ENCODE measurements around the gene MICAL3.
"Not testable (repeated sequence)": the region's sequence is repeated elsewhere in the genome, so short reads cannot be mapped to it uniquely, and the experiment has no call there.

Gene MICAL3

DNA sequence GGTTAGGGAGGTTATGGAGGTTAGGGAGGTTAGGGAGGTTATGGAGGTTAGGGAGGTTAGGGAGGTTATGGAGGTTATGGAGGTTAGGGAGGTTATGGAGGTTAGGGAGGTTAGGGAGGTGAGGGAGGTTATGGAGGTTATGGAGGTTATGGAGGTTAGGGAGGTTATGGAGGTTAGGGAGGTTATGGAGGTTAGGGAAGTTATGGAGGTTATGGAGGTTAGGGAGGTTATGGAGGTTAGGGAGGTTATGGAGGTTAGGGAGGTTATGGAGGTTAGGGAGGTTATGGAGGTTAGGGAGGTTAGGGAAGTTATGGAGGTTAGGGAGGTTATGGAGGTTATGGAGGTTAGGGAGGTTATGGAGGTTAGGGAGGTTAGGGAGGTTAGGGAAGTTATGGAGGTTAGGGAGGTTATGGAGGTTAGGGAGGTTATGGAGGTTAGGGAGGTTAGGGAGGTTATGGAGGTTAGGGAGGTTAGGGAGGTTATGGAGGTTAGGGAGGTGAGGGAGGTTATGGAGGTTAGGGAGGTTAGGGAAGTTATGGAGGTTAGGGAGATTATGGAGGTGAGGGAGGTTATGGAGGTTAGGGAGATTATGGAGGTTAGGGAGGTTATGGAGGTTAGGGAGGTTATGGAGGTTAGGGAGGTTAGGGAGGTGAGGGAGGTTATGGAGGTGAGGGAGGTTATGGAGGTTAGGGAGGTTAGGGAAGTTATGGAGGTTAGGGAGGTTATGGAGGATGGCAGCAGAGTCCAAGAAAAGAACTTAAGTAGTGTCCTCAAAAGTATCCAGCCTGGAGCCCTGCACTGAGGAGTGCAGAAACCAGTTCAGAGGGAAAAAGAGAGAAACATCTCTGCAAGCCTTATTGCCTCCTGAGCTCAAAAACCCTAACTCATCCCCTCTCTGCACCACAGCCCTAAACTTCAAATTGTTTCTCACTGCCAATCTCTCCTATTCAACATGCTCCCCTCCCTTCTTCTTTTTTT lies 147.2 kb downstream of the MICAL3 start:
- DNase-seq = not testable (repeated sequence)

DNA sequence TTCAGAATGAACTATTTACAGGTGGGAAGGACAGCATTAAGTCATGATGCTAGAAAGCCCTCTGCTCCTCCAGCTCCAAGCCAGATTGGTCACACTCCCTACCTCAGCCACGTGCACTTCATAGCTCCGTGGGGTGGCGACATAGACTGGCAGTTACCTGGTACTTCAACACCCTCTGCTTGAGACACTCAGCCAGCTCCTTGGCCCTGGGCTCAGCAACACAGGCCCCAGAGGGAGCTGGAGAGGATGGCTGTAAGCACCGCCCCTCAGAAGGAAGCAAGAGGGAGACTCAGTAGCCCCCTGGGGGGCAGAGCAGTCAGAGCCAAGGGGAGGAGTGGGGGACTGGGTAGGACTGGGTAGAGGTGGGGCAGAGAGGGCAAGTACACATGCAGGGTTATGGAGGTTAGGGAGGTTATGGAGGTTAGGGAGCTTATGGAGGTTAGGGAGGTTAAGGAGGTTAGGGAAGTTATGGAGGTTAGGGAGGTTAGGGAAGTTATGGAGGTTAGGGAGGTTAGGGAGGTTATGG lies 148.0 kb downstream of the MICAL3 start:
- DNase-seq = no peak

- DNase-seq = no peak
Measured at GRCh38 chr22:17875631-17876030, 148.7 kb downstream of the MICAL3 start.

DNA sequence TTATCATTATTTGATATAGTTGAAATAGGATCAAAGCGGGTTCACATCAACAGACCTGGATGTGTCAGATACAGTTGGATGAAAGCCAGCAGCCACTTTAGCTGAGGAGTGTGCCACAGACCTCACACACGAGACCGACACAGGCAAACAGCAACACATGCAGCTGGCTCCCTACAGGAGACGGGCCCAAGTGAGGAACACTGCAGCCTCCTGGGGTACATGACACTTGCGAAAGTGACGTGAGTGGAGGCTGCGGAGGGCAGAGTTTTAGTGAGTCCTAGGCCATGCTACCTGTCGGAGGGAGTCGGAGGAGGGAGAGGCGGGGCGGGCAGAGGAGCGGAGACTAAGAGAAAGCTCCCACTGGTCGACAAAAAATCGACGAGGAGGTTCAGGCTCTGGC lies 149.2 kb downstream of the MICAL3 start:
- DNase-seq = no peak

- DNase-seq = no peak
Measured at GRCh38 chr22:17874231-17874905, 150.0 kb downstream of the MICAL3 start.

DNA sequence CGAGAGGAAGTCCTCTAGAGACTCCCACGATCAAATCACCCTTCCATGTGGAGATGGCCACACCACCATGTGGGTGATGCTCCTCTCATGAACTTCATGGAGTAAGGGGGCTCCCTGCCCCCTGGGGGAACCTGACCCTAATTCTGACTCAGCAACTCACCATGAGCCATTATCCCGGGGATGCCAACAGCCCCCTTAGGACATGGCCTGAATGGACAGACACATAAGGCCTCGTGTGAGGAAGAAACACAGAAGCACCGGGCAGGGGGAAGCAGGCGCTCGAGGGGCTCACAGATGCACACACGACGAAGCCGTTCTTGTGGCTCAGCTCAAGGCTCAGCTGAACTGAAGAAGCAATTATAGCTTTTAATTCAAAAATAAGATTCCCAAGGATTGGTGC lies 150.6 kb downstream of the MICAL3 start:
- no peak for DNase-seq

- DNase-seq = no peak
Measured at GRCh38 chr22:17873116-17873515, 151.2 kb downstream of the MICAL3 start.

GRCh38 chr22:17872471-17872870 lies 151.9 kb downstream of the MICAL3 start:
- DNase-seq = no peak

DNA sequence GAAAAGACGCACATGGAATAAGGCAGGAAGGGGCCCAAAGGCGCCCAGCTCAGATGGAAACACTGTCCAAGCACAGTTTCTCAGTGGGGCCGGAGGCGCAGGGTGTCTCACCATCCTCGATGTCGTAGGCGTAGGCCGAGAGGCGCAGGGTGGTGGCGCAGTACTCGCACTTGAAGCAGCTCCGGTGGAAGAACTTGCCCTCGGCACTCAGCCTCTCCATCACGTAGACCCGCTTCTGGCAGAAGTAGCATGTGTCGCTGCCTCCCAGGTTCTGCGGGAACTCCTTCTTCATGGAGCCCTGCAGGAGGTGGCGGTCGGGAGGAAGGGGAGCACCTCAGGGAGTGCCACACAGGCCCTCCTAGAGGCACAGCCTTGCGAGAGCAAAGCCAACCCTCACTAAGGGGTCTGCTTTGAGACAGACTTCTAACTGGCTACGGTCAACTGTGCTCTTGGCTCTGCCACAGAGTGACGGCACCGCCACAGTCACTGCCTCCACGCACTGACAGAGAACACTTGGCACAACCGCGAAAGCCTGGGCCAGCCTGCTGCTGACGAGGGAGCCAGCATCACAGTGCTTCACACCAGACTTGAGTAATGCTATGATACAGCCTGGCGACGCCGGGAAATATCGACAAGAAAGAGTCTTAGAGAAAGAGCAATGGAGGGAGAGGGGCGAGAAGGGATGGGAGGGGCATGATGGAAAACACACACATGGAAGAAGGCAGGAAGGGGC lies 152.5 kb downstream of the MICAL3 start:
- DNase-seq = no peak

DNA sequence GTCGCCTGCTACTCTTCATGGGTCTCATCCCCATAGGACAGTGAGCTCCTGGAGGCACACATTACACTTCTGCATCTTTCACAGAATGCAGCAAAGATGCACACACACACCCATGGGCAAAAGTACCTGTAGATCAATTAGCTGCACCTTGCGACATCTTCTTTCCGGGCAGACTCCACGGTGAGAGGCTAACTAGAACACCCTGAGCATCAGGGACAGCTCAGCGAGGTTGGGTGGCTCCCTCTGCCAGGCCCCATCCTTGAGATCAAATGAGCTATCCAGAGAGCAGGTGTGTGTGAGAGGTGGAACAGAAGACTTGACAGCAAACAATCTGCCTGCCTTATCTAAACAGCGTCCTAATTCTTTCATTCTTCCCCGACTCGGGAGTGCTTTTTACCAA lies 154.0 kb downstream of the MICAL3 start:
- no peak for DNase-seq

- DNase-seq = no peak
Measured at GRCh38 chr22:17869285-17870096, 154.9 kb downstream of the MICAL3 start.

DNA sequence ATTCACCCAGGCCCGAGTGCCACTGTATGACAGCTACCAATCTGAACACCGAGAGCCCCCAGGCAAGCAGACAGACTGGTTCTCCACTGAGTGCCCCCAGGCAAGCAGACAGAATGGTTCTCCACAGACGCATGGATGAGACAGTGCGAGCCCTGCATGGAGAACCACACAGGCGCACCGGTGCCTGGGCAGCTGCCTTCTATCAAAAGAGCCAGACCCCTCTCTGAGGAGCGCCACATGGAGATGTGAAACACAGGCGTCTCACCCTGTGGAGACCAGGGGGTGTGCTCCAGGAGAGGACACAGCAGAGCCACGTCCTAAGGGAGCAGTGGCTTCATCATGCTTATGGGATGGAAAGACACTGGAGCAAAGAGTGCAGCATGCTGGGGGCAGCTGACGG lies 155.6 kb downstream of the MICAL3 start:
- no peak for DNase-seq

GRCh38 chr22:17867160-17867785 lies 157.1 kb downstream of the MICAL3 start:
- no peak for DNase-seq

DNA sequence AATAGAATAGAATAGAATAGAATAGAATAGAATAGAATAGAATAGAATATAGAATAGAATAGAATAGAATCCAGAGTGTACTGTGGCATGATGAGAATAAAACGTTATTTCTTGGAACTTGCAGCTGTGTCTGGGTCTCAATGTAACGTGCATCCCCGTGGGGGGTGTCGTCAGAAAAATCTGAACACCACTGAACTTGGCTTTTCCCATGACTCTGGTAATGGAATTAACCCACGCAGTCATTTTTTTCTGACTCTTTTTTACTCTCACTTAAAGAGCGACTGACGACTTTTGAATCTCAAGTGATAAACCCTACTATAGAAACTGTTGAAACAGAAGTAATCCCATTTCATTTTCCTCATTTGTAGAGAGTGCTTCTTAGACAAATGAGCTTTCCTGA lies 157.7 kb downstream of the MICAL3 start:
- DNase-seq = no peak

DNA sequence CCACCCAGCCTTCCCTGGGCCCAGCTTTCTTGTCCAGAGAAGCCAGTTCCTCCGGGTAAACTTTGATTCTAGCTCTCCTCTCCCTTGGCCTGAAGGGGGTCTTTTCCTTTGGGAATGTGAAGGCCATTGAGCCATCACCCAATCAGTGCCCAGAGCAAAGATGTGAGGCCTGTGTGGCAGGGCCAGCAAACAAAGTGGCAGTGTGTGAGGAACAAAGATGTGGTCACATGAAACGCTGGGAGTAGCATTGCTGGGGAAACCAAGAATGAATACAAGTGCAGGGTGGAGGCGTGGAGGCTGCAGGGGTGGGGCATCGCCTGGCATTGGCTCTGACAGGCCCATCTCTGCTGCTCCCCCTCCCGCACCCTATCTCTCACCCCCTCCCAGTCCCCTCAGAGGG lies 158.2 kb downstream of the MICAL3 start:
- DNase-seq = no peak

DNA sequence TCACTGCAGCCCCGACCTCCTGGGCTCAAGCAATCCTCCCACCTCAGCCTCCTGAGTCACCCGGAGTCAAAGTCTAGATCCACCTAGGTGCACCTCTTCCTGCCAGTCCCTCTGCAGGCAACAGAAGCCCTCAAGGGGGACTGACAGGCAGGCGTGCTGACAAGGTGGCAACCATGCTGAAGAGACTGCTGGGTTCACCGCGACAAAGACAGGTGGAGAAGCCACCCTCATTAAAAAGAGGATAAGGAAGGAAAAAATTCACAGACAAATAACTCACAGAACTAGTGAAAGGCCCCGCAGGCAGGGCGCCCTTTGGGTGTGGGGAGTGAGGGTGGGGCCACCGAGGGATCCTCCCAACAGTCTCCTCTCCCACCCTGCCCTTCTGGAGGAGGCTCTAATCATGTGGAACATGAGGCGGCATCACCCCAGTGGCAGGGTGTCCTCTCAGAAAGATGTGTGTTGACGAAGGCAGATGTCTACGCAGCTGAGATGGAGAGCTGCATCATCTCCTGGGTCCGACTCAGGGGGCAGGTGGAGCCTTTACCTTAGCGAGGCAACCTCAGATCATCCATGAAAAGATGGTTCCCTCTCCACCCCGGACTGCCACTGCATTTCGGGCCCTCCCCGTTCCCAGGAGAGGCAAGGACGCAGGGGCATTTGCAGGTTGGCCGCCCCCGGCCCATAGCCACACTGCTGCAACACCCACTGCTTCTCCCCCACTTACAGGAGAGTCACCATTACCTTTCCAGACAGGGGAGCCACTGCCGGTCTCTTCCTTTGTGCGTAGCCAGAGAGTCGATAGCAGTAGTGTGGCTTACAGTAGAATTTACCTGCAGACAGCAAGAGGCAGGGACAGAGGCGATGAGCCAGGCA lies 158.9 kb downstream of the MICAL3 start:
- DNase-seq = no peak

- DNase-seq = no peak
Measured at GRCh38 chr22:17864398-17865182, 159.8 kb downstream of the MICAL3 start.

DNA sequence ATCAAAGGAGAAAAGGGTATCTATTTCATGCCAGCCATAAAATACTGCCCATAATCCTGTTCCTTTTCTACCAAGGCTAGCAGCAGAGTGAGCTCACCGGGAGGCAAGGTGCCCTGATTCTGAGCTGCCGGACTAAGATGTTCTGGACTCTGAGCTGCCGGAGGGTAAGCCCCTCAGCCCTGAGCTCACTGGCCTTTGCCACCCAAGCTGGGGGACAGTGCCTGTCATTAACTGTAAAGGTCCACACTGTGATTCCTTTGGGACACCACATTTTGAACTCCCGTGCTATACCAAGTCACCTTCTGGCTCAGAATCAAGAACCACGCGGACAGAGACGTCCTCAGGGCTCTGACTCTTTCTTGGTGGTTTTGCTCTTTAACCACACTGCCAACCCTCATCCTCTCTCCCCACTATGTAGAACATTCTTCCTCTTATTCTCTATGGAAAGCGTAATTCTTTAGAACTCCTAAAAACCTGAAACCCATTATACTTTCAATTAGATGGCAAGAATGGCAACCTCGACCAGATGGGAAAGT lies 161.6 kb downstream of the MICAL3 start:
- no peak for DNase-seq

DNA sequence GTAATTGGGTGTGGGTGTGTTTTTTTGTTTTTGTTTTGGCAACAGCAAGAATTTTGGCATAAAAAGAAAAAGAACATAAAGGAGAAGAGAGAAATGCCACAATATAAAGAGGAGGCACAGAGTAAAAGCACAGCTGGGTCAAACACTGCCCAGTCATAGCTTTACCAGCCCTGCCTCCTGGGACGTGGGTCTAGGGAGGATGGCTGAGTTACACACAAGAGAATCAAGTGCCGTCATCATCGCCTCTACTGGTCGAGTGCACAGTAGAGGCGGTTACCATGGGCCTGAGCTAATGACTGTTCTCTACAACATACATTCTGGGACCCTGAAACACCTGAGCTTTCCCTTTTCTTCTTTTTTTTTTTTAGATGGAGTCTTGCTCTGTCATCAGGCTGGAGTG lies 162.5 kb downstream of the MICAL3 start:
- DNase-seq = no peak

All from femur (tissue), 1 donor.